HepG2 (cell line): ENCODE measurements around the gene TRIM69. TPM values are rescaled to one million over a fixed set of nuclear protein-coding genes. Genes with fewer than 3 reads are reported as not detected.
A peak's percentile ranks its signal among the peaks of the same experiment; 100 is the strongest.

ENCODE experiments used
- ARNT2 ChIP-seq: sonication (generic); formaldehyde crosslinking; IDR thresholded peaks from 2 replicates; pipeline ENCODE4 v1.8.0; 2022; ENCODE audit warnings: mild to moderate bottlenecking, low read depth, missing genetic modification reagents, moderate library complexity
- GPN1 ChIP-seq: sonication (generic); formaldehyde crosslinking; IDR thresholded peaks from 2 replicates; pipeline ENCODE4 v1.5.1; 2020; ENCODE audit warnings: missing genetic modification reagents, borderline replicate concordance
- HDAC1 ChIP-seq: sonication (generic); formaldehyde crosslinking; IDR thresholded peaks from 2 replicates; pipeline ENCODE4 v1.5.1; 2020; ENCODE audit warnings: mild to moderate bottlenecking, missing genetic modification reagents
- KLF6 ChIP-seq: IDR thresholded peaks from 2 replicates; pipeline ENCODE4 v1.8.0; 2016; ENCODE audit warnings: missing biosample characterization, missing genetic modification reagents
- PHF21A ChIP-seq: sonication (generic); formaldehyde crosslinking; IDR thresholded peaks from 2 replicates; pipeline ENCODE4 v1.5.0; 2020; ENCODE audit warnings: mild to moderate bottlenecking, missing genetic modification reagents
- SALL1 ChIP-seq: sonication (generic); formaldehyde crosslinking; IDR thresholded peaks from 2 replicates; pipeline ENCODE4 v1.8.0; 2022; ENCODE audit warnings: mild to moderate bottlenecking, missing genetic modification reagents
- SAP130 ChIP-seq: IDR thresholded peaks from 2 replicates; pipeline ENCODE4 v1.6.1; 2016; ENCODE audit warnings: low read depth
- ZMYM3 ChIP-seq: sonication (generic); formaldehyde crosslinking; IDR thresholded peaks from 2 replicates; pipeline ENCODE4 v1.5.1; 2020; ENCODE audit warnings: mild to moderate bottlenecking, missing genetic modification reagents
- ZNF331 ChIP-seq: sonication (generic); formaldehyde crosslinking; IDR thresholded peaks from 2 replicates; pipeline ENCODE4 v1.4.0; 2020; ENCODE audit warnings: missing genetic modification reagents
- ZNF770 ChIP-seq: sonication (generic); formaldehyde crosslinking; IDR thresholded peaks from 2 replicates; pipeline ENCODE4 v1.5.0; 2020; ENCODE audit warnings: mild to moderate bottlenecking, missing genetic modification reagents
- polyA plus RNA-seq, 8 experiments: library from polyadenylated mRNA; depleted of rRNA in 3 of 8; stranded (reverse) in 7 of 8; unstranded in 1 of 8; fragments of >200 nt; fragmentation: Illumina TruSeq in 4 of 8; extraction: Trizol in 4 of 8; gene quantifications; 2 replicates each; pipeline versions ENCODE4 v1.2.1 to v1.2.3, GENCODE V29; 2011 to 2016; ENCODE audit warnings: low read depth in 4 of 8, missing spikeins in 1 of 8, mixed read lengths in 1 of 8; ENCODE audit not compliant: insufficient read depth in 1 of 8
- total RNA-seq, 5 experiments: library from RNA; depleted of rRNA; stranded (reverse); fragments of >200 nt; fragmentation: Illumina TruSeq; extraction: Trizol; gene quantifications; 2 replicates each; pipeline ENCODE4 v1.2.3, GENCODE V29; 2016; ENCODE audit warnings: low read depth in 1 of 5
- TF ChIP-seq, protein P1 (sequence below): sonication (generic); formaldehyde crosslinking; conservative IDR thresholded peaks from 2 replicates; pipeline ENCODE4 v1.8.1; 2023; ENCODE audit warnings: missing genetic modification reagents

TRIM69 gene
- total and polyA plus RNA-seq, 2 of the 13 experiments (the other 11 are each of a cell fraction or from before 2014, with no cell fraction given): 2.6 to 3.2 TPM

GRCh38 chr15:44712346-44713005, 23.9 kb upstream of the TRIM69 start (continued):
- TF ChIP-seq ZNF770 (CRISPR knock-in tag) (peak; percentile 96), SALL1 (0 out of 2 replicates have a peak, but pooled peaks have one; percentile 25), ZNF331 (0 out of 2 replicates have a peak, but pooled peaks have one; percentile 12), SAP130 (CRISPR knock-in tag) (peak; percentile 22), ARNT2 (0 out of 2 replicates have a peak, but pooled peaks have one; percentile 2), KLF6 (CRISPR knock-in tag) (peak; percentile 47; the same call in 1 of the 2 replicates), HDAC1 (0 out of 2 replicates have a peak, but pooled peaks have one; percentile 31), GPN1 (CRISPR knock-in tag) (no peak), ZMYM3 (CRISPR knock-in tag) (0 out of 2 replicates have a peak, but pooled peaks have one; percentile 31), PHF21A (CRISPR knock-in tag) (0 out of 2 replicates have a peak, but pooled peaks have one; percentile 35)
- TF ChIP-seq, protein P1, sequence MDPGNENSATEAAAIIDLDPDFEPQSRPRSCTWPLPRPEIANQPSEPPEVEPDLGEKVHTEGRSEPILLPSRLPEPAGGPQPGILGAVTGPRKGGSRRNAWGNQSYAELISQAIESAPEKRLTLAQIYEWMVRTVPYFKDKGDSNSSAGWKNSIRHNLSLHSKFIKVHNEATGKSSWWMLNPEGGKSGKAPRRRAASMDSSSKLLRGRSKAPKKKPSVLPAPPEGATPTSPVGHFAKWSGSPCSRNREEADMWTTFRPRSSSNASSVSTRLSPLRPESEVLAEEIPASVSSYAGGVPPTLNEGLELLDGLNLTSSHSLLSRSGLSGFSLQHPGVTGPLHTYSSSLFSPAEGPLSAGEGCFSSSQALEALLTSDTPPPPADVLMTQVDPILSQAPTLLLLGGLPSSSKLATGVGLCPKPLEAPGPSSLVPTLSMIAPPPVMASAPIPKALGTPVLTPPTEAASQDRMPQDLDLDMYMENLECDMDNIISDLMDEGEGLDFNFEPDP (CRISPR knock-in tag): 0 out of 2 replicates have a peak, but pooled peaks have one; percentile 58
